Measurements from ENCODE around the gene ZFYVE27.

ZFYVE27 gene

DNA sequence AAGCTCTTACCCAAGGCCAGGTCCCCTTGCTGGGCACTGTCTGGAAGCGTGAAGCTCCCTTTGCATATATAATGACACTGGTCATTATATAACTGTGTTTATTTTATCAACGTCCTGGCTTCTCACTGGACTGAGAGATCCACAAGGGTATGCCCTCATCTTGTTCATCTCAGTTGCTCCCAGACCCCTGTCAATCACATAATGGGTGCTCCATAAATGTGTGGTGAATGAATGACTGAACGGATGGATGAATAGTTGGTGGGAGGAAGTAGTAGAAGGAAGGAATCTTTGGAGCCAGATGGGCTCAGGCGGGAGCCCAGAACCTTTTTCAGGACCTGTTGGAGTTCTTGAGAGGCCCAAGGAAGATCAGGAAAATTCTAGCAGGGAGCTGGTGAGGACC lies 42.6 kb downstream of the ZFYVE27 start:
- TF ChIP-seq, protein P1, sequence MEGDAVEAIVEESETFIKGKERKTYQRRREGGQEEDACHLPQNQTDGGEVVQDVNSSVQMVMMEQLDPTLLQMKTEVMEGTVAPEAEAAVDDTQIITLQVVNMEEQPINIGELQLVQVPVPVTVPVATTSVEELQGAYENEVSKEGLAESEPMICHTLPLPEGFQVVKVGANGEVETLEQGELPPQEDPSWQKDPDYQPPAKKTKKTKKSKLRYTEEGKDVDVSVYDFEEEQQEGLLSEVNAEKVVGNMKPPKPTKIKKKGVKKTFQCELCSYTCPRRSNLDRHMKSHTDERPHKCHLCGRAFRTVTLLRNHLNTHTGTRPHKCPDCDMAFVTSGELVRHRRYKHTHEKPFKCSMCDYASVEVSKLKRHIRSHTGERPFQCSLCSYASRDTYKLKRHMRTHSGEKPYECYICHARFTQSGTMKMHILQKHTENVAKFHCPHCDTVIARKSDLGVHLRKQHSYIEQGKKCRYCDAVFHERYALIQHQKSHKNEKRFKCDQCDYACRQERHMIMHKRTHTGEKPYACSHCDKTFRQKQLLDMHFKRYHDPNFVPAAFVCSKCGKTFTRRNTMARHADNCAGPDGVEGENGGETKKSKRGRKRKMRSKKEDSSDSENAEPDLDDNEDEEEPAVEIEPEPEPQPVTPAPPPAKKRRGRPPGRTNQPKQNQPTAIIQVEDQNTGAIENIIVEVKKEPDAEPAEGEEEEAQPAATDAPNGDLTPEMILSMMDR (IDR thresholded peaks at IDR 0.05; ENCODE audit: control insufficient read depth, extremely low read depth, insufficient read depth): no peak
- H3K4me3 ChIP-seq (ENCODE audit: low read depth, low read length): no peak overlapping the region
- no peak for DNase-seq (ENCODE audit: low read depth)

DNA sequence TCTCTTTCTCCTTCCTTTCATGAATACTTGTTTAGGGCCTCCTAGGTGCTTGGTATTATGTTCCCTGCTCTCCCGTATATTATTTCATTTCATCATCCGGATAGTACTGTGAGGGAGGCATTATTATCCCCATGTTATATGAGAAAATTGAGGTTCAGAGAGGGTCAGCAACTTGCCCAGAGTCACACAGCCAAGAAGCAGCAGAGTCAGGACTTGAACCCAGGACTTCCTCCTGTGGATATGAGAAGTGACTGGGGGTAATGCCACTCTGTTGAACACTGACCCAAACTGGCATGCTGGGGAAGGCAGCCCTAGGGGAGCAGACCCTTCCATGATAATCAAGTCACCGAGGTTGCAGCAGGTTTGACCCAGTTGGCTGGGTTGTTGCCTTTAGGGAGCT lies 43.0 kb downstream of the ZFYVE27 start:
- no peak overlapping the region for H3K4me3 ChIP-seq (ENCODE audit: low read depth, low read length)
- TF ChIP-seq, protein P1 (IDR thresholded peaks at IDR 0.05; ENCODE audit: control insufficient read depth, extremely low read depth, insufficient read depth): no peak
- no peak for DNase-seq (ENCODE audit: low read depth)

DNA sequence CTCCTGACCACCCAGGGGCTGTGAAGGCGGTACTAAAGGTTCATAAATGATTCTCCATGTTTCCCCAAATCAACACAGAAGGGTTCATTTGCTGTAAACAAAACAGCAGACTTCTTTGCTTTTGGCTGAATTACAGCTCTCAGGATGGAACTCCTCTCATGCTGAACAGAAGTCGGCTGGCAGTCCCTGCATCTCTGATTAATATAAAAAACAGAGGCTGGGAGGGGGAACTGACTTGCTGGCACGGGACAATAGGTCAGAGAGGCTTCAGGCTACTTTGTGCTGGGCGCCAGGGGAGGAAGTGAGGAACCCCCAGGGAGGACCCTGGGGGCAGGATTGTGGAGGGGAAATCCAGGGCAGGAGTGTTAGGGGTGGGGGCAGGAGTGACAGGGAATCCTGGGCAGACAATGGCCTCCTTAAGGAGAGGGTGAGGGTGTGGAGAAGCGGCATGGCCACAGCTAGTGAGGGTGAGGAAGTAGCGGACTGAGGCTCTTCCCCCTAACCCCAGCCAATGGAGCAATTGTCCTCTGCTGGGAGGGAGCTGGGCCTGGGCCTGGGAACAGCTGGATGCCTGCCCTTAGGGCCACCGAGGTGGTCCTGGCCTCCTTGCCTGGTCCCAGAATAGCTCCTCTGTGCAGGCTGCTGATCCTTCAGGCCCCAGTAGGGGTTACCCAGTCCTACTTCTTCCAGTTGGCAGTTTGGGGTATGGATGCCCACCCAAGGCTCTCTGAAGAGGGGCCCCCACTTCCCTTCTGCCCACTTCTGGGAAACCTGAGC lies 44.1 kb downstream of the ZFYVE27 start:
- no peak overlapping the region for H3K4me3 ChIP-seq (ENCODE audit: low read depth, low read length)
- TF ChIP-seq, protein P1 (IDR thresholded peaks at IDR 0.05; ENCODE audit: control insufficient read depth, extremely low read depth, insufficient read depth): no peak
- DNase-seq (ENCODE audit: low read depth): no peak

DNA sequence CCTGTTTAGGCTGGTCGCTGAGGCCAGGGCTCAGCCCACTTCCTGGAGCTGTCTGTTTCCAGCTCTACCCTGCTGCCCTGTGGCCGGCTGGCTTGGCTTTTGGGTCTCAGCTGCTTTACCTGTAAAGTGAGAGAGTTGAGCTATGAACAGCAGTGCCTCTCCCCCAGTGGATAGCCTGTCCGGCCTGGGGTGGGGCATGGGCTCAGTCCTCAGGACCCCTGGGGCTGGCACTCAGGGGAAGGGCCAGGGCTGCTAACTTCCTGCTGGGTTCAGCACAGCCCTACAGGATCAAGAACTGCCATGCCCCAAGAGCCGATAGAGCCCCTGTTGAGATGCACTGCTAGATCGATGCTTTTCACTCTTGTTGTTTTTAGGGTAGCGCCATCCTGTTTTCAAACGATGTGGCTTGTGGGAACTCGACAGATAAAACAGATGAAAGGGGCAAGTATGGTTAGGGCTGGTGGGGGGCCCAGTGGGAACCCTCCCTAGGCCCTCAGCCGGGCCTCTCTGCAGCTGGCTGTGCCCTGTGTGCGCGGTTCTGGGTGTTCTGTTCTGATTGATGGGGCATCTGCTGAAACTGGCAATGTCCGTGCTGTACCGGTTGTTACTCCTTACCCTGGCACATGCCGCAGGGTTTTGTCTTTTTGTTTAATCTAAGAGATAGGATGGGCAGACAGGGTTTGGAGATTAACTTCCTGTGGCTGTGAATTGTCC lies 44.8 kb downstream of the ZFYVE27 start:
- no peak overlapping the region for H3K4me3 ChIP-seq (ENCODE audit: low read depth, low read length)
- no peak for DNase-seq (ENCODE audit: low read depth)
- TF ChIP-seq, protein P1 (IDR thresholded peaks at IDR 0.05; ENCODE audit: control insufficient read depth, extremely low read depth, insufficient read depth): no peak

DNA sequence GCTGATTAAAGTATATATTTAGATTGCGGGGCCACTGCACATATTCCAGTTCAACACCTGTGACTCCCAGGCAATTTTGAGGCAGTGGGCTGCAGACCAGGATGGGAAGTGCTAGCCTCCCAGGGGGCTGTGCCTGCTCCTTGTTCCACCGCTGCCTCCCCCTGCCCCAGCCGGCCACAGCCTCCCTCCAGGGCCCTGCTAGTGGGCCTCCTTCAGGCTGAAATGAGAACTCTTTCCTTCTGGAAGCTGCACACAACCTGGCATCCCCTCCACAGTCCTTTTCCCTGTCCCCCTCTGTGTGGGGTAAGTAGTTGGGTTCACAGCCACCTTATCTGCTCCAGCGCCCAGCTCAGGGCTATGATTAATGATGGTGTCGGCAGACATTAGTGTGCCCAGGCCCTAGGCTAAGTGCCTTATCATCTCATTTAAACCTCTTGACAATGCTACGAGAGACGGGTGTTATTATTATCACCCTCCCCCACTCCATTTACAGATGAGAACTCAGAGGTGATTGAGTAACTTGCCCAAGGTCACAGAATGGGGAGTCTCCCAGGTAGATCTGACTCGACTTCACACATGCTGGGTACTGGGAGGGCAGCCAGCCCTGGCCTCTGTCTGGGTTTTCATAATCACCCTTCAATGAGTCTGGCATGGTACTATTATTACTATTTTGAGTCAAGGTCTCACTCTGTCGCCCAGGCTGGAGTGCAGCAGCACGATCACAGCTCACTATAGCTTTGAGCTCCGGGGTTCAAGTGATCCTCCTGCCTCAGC lies 45.7 kb downstream of the ZFYVE27 start:
- DNase-seq (ENCODE audit: low read depth): no peak
- TF ChIP-seq, protein P1 (IDR thresholded peaks at IDR 0.05; ENCODE audit: control insufficient read depth, extremely low read depth, insufficient read depth): no peak
- no peak overlapping the region for H3K4me3 ChIP-seq (ENCODE audit: low read depth, low read length)

DNA sequence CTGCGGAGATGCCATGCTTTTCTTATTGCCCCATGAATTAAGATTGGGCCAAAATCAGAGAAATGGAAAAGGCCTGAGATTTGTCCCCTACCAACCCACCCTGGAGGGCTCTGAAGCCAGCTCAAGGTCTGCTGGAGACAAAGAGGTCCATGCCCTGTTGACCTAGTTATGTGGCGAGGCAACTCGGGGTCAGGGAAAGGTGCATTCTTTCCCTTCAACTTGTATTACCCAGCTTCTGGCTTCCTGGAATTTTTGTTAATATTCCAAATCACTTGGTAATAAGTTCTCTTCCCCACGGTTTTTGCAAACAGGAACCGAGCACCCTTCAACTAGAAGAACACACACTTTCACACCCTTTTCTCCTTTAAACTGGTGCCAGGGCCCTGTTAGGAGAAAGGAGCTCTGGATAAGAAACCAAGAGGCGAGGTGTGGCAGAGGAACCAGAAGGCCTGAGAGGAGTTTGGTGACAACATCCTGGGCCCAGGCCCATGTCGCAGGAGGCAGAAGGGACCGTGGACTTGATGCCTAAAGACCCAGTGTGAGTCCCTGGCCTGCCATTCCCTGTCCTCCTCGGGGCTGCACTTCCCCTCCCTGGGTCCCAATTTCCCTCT lies 47.4 kb downstream of the ZFYVE27 start:
- DNase-seq (ENCODE audit: low read depth): no peak
- TF ChIP-seq, protein P1 (IDR thresholded peaks at IDR 0.05; ENCODE audit: control insufficient read depth, extremely low read depth, insufficient read depth): no peak
- no peak overlapping the region for H3K4me3 ChIP-seq (ENCODE audit: low read depth, low read length)

Measured in LNCaP clone FGC (cell line).